HG03280 (cell line): ENCODE measurements around the gene DNER.

Experiments used
- ATAC-seq: cut with Tn5 transposase; IDR thresholded peaks from one replicate; pipeline ENCODE4 v1.9.1; 2021; ENCODE audit warnings: mild to moderate bottlenecking, moderate library complexity; ENCODE audit not compliant: unreplicated experiment

DNER gene

DNA sequence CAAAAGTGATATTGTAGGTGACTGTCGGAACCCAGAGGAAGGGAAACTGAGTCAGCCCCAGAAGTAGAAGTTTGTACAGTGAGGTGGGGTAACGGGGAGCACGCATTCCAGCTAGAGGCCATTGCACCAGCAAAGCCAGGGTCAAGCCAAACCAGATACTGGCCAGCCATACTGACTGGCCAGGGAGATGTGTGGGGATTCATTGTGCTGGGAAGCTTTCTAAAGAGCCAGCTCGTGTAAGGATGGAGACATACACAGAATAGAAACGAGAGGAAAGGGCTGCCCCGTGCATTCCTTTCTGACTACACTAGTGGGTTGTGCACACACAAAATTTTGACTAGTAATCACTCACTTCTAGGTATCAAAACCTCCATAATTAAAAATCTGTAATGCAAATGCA is 268.0 kb downstream of the DNER start:
- no peak for ATAC-seq

GRCh38 chr2:229445501-229446211 is 268.7 kb downstream of the DNER start:
- ATAC-seq, result no peak

DNA sequence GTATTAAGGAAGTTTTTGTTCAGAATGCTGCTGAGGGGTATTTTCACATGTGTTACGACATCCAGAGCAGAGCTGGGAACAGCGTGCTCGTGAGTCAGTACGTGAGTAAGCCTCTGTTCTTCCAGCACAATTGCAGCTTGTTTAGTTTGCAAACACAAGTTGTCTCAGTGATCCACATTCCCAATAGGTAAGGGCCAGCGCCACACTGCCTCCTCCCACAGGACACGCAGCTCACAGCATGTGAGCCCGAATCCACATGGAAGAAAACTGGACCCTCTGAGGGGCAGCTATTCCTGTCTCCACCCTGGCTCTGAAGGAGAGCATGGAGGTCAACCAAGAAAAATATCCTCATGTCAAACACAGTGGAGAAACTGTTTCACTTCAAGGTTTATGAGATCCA is 269.3 kb downstream of the DNER start:
- no peak for ATAC-seq

DNA sequence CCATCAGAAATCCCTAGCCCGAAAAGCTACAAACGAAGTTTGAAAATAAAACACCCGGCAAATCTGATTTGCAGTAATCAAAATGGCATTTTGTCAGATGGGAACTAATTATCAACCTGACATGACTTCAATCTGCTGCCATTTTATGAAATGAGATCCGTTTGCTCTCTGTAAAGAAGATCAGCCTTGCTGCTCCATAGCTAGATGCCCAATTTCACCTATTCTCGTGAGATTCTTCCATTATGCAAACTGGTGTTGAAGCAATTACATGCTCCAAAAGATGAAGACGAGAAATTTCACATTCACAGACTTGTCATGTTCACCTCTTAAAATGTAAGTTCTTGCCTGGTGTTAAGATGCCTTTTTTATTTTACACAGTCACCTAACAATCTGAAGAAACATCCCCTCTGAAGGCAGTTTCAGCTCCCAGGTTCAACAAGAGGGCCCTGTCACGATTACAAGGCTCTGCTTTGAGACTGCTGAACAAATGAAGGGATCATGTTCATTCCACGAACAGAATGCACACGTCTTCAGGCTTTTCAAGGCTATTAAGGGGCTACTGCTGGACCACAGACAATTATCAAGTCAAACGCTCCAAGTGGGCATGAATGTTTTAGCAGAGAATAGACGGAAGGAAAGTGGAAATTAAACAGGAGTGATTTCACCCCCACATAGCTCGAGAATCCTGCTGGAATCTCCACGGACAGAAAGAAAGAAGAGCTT is 270.6 kb downstream of the DNER start:
- no peak for ATAC-seq

DNA sequence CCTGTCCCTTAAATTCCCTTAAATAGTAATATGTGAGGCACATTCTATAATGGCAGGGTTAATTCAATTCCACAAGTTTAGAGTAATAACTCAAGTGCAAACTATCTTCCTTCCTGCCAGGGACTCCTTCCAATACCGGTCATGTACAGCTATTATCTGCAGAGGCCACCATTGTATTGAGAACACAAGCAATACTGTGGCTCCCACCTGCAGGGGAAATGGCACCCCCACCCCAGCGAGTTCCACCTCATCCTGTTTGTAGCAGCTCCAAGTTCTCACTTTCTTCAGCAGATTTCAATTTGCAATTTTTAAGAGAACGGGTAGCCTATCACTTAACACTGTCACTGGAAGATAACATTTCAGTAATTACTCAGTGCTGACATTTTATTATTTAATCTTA is 271.2 kb downstream of the DNER start:
- ATAC-seq, result no peak

DNA sequence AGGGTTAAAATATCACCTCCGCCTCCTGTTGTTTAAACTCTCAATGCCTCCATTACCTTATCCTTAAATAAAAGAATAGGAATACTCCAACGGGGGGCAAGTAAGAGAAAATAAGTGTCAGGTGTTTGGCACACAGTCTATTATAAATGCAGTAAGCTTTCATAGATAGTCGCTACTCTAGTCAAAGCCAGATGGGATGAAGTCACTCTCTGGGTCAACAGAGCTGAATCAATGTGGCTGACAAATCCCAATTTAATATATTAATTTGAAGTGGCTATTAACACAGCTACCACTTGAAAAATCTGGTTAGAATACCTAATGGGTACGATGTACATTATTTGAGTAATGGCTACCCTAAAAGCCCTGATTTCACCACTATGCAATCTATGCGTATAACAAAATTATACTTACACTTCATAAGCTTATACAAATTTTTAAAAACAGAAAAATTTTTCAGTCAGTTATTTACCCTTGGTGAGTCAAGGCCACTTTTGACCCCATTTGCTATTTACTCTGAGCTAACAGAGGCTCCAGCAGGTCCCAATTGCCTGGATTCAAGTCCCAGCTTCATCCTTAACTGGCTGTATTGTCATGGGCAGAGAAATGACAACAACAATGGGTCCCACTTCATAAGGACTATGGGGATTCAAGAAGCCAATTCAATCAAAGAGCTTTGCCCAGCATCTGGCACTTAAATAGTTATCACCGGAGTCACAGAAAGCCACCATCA is 275.8 kb downstream of the DNER start:
- ATAC-seq, result no peak

GRCh38 chr2:229437467-229437866 is 276.9 kb downstream of the DNER start:
- no peak for ATAC-seq

GRCh38 chr2:229434187-229434586 is 280.2 kb downstream of the DNER start:
- no peak for ATAC-seq

GRCh38 chr2:229433351-229433750 is 281.0 kb downstream of the DNER start:
- no peak for ATAC-seq

DNA sequence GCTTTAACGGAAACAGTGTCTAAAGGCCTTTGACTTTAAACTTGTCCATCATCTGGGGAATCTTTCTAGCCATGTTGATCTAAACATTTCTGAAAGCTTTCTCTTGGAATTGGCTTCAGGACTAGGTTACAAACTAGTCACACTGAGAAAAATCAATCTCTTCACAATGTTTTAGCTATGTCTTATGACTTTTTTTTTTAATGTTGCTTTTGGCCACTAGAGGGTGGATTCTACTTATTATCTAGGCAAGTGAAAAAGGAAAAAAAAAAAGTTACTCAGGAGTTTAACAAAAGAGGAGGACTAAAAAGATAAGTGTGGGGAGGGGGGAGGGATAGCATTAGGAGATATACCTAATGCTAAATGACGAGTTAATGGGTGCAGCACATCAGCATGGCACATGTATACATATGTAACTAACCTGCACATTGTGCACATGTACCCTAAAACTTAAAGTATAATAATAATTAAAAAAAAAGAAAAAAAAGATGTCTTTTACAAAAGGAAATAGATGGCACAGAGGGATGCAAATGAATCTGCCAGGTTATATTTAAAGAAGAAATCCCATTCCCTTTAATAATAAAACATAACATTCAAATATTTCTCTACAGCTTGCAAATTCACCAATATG is 282.9 kb downstream of the DNER start:
- no peak for ATAC-seq

GRCh38 chr2:229429589-229429988 is 284.8 kb downstream of the DNER start:
- ATAC-seq, result no peak

- ATAC-seq, result no peak
Observed at GRCh38 chr2:229426464-229426863, 287.9 kb downstream of the DNER start.

GRCh38 chr2:229425598-229425997 is 288.8 kb downstream of the DNER start:
- ATAC-seq, result no peak

DNA sequence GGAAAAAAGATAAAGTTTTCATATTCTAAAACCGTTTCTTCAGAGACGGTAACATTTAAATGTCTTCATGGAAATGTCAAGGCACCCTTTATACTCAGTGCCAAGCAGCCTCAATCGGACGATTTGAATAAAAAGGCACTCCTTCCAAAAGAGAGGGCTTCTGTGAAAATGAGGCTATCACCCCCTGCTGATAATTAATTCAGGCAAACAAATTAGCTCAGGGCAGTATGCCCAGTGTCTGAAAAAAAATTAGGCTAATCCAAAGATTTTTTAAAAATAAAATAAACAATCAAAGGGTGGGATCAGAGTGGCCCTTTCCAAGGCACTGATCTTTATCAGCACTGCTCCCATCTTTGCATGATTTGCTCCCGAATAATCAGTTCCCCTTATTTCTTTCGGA is 292.3 kb downstream of the DNER start:
- no peak for ATAC-seq

DNA sequence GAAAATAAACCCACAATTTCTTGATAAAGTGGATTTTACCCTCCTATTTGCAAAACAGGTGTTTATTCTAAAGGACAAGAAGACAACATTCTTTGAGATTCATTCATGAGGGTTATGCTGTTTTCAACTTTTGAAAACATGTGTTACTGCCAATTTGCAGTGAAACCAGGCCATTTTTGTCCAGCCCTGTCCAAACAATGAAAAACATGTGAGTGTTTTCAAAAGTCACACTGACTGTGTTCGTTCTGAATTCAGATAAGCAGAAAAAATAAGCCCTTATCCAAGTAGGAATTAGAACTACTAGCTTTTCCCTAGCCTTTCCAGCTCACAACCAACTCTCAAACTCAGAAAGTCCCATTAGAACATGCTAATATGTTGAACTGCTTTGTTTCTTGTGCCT is 295.2 kb downstream of the DNER start:
- no peak for ATAC-seq

DNA sequence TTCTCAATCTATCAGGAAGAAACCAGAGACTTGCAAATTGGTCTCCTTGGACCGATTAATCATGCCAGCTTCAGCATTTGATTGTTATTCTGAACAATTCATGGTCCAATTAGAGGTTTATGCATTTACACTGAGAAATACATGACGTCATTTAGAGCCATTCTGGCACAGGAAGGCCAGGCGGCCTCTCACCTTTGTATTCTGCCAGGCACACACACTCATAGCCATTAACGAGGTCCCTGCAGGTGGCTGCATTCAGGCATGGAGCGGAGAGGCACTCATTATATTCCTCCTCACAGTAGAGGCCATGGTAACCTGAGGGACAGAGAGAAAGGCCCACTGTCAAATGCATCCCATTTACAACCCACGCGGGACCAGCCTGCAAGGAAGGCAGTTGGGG is 296.4 kb downstream of the DNER start:
- ATAC-seq, result no peak

DNA sequence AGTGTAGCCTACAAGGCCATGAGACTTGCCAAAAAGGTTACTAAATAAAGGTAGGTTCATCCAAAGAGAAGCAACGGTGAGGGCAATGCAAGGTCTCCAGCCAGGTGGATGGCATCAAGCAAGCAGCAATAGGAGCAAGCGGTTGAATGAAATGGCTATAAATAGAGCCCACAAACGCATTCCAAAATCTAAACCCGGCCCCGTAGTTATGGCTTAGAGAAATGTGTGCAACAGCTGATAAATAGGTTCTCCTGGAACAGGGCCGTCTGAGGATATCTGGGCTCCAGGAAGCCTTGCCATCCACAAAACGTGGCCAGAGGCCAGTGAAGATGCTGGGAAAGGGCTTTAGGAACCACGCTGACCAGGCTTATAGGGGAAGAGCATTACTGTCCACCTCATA is 297.2 kb downstream of the DNER start:
- no peak for ATAC-seq

DNA sequence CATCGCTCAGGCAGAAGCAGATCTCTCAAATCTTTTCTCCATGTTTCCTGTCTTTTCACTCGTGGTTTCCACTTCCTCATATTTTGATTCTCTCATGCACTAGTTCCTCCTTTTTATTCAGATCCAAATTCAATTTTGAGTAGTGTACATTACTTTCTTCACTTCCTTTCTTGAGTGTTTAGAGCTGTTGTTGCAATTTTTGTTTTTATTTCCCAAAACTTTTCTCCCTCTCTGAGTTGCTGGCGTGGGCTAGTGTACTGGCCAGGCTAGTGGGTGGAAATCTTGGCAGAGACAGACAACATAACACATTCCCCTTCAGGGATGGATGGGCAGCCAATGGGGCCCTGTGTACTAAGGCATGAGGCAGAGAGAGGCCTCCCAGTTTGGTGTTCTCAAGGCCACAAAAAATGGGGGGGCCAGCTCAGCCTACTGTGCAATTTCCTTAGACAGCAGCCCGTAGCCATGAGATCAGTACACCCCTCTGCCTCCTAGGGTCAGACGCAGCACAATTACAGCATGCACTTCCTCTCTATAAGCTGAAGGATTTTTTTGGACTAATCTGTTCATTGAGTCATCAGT is 298.1 kb downstream of the DNER start:
- ATAC-seq, result no peak

- no peak for ATAC-seq
Observed at GRCh38 chr2:229414631-229415030, 299.7 kb downstream of the DNER start.

DNA sequence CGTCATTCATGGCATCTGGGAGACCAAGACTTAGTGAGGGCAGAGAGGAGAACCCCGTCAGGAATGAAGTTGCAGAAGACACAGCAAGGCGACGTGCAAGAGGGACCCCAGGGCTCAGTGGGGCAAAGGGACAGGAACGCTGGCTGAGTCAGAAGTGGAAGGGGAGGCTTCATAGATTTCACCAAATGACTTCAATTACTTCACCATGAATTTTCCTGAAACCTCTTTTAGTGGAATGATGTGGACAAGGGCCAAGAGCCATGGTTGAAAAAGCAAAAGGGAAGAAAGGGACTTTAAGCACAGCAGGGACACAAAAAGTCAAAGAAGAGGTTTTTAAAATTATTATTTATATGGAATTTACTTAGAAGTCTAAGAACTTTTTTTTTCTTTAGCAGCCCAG is 301.7 kb downstream of the DNER start:
- no peak for ATAC-seq

- no peak for ATAC-seq
Observed at GRCh38 chr2:229410946-229411345, 303.4 kb downstream of the DNER start.
